Thyroid gland (tissue), 4 donors: ENCODE data around the gene PSMC3.

Experiments used
- CTCF ChIP-seq, 6 experiments: fragments of 200-600 bp in 3 of 6; fragments of 450-650 bp in 3 of 6; sonication (generic) in 3 of 6; IDR thresholded peaks; one replicate each; pipeline ENCODE4 v1.5.1; 2016 to 2019; ENCODE audit warnings: antibody characterized with exemption in 6 of 6, mild to moderate bottlenecking in 2 of 6, inconsistent platforms in 1 of 6, moderate library complexity in 1 of 6
- POLR2A ChIP-seq, 2 donors: fragments of 450-650 bp; IDR thresholded peaks; one replicate each; pipeline ENCODE4 v1.6.1; 2017; ENCODE audit warnings: antibody characterized with exemption in 2 of 2, mild to moderate bottlenecking in 2 of 2, moderate library complexity in 1 of 2

GRCh38 chr11:47380078-47380477 lies 46.2 kb downstream of the PSMC3 start:
- TF ChIP-seq POLR2A (IDR thresholded peaks at IDR 0.05) (no peak), CTCF (IDR thresholded peaks at IDR 0.05) (no peak)
